ENCODE measurements around the gene CHRDL2.

Gene CHRDL2

GRCh38 chr11:74680703-74681531 is 50.3 kb downstream of the CHRDL2 start:
- H3K4me1 ChIP-seq (ENCODE audit: control insufficient read depth, low read depth, low read length), result no peaks in the 10 kb centered on the region
- H3K9ac ChIP-seq (ENCODE audit: low read length), result no peak overlapping the region
- H3K36me3 ChIP-seq (ENCODE audit: control insufficient read depth, low read depth, low read length), result no peaks in the 10 kb centered on the region
- H3K9me3 ChIP-seq (ENCODE audit: control insufficient read depth, low read depth, low read length), result no peaks in the 10 kb centered on the region
- no peak overlapping the region for H3K27ac ChIP-seq (ENCODE audit: low read length)
- no peak overlapping the region for H3K4me3 ChIP-seq (ENCODE audit: low read length)
- H3K27me3 ChIP-seq (ENCODE audit: control insufficient read depth, insufficient read depth, low read length), result peaks cover 15% of the 10 kb centered on the region

GRCh38 chr11:74680035-74680671 is 51.1 kb downstream of the CHRDL2 start:
- no peaks in the 10 kb centered on the region for H3K9me3 ChIP-seq (ENCODE audit: control insufficient read depth, low read depth, low read length)
- no peaks in the 10 kb centered on the region for H3K4me1 ChIP-seq (ENCODE audit: control insufficient read depth, low read depth, low read length)
- no peak overlapping the region for H3K4me3 ChIP-seq (ENCODE audit: low read length)
- peaks cover 15% of the 10 kb centered on the region for H3K27me3 ChIP-seq (ENCODE audit: control insufficient read depth, insufficient read depth, low read length)
- no peak overlapping the region for H3K9ac ChIP-seq (ENCODE audit: low read length)
- H3K36me3 ChIP-seq (ENCODE audit: control insufficient read depth, low read depth, low read length), result no peaks in the 10 kb centered on the region
- H3K27ac ChIP-seq (ENCODE audit: low read length), result no peak overlapping the region

GRCh38 chr11:74679513-74679865 is 51.7 kb downstream of the CHRDL2 start:
- Histone ChIP-seq H3K27me3 (ENCODE audit: control insufficient read depth, insufficient read depth, low read length) (peaks cover 15% of the 10 kb centered on the region), H3K4me3 (ENCODE audit: low read length) (no peak overlapping the region), H3K9ac (ENCODE audit: low read length) (no peak overlapping the region), H3K36me3 (ENCODE audit: control insufficient read depth, low read depth, low read length) (no peaks in the 10 kb centered on the region), H3K9me3 (ENCODE audit: control insufficient read depth, low read depth, low read length) (no peaks in the 10 kb centered on the region), H3K4me1 (ENCODE audit: control insufficient read depth, low read depth, low read length) (no peaks in the 10 kb centered on the region), H3K27ac (ENCODE audit: low read length) (no peak overlapping the region)

- Histone ChIP-seq H3K4me1 (ENCODE audit: control insufficient read depth, low read depth, low read length) (no peaks in the 10 kb centered on the region), H3K9me3 (ENCODE audit: control insufficient read depth, low read depth, low read length) (no peaks in the 10 kb centered on the region), H3K27me3 (ENCODE audit: control insufficient read depth, insufficient read depth, low read length) (peaks cover 14% of the 10 kb centered on the region), H3K27ac (ENCODE audit: low read length) (no peak overlapping the region), H3K4me3 (ENCODE audit: low read length) (no peak overlapping the region), H3K36me3 (ENCODE audit: control insufficient read depth, low read depth, low read length) (no peaks in the 10 kb centered on the region), H3K9ac (ENCODE audit: low read length) (no peak overlapping the region)
Observed at GRCh38 chr11:74678591-74679512, 52.4 kb downstream of the CHRDL2 start.

- no peaks in the 10 kb centered on the region for H3K9me3 ChIP-seq (ENCODE audit: control insufficient read depth, low read depth, low read length)
- H3K4me3 ChIP-seq (ENCODE audit: low read length), result no peak overlapping the region
Observed at GRCh38 chr11:74678041-74678440, 53.2 kb downstream of the CHRDL2 start.

GRCh38 chr11:74677131-74677530 is 54.1 kb downstream of the CHRDL2 start:
- H3K9me3 ChIP-seq (ENCODE audit: control insufficient read depth, low read depth, low read length), result no peaks in the 10 kb centered on the region

More at GRCh38 chr11:74678041-74678440, 53.2 kb downstream of the CHRDL2 start:
- peaks cover 8% of the 10 kb centered on the region for H3K27me3 ChIP-seq (ENCODE audit: control insufficient read depth, insufficient read depth, low read length)
- H3K9ac ChIP-seq (ENCODE audit: low read length), result no peak overlapping the region
- no peaks in the 10 kb centered on the region for H3K36me3 ChIP-seq (ENCODE audit: control insufficient read depth, low read depth, low read length)
- H3K27ac ChIP-seq (ENCODE audit: low read length), result no peak overlapping the region
- H3K4me1 ChIP-seq (ENCODE audit: control insufficient read depth, low read depth, low read length), result no peaks in the 10 kb centered on the region

GRCh38 chr11:74676596-74676995 is 54.6 kb downstream of the CHRDL2 start:
- Histone ChIP-seq H3K27me3 (ENCODE audit: control insufficient read depth, insufficient read depth, low read length) (no peaks in the 10 kb centered on the region), H3K4me1 (ENCODE audit: control insufficient read depth, low read depth, low read length) (no peaks in the 10 kb centered on the region), H3K36me3 (ENCODE audit: control insufficient read depth, low read depth, low read length) (no peaks in the 10 kb centered on the region), H3K27ac (ENCODE audit: low read length) (no peak overlapping the region), H3K9ac (ENCODE audit: low read length) (no peak overlapping the region), H3K4me3 (ENCODE audit: low read length) (no peak overlapping the region), H3K9me3 (ENCODE audit: control insufficient read depth, low read depth, low read length) (no peaks in the 10 kb centered on the region)

More at GRCh38 chr11:74677131-74677530, 54.1 kb downstream of the CHRDL2 start:
- no peaks in the 10 kb centered on the region for H3K27me3 ChIP-seq (ENCODE audit: control insufficient read depth, insufficient read depth, low read length)
- no peak overlapping the region for H3K9ac ChIP-seq (ENCODE audit: low read length)
- no peak overlapping the region for H3K4me3 ChIP-seq (ENCODE audit: low read length)
- no peak overlapping the region for H3K27ac ChIP-seq (ENCODE audit: low read length)
- no peaks in the 10 kb centered on the region for H3K4me1 ChIP-seq (ENCODE audit: control insufficient read depth, low read depth, low read length)
- H3K36me3 ChIP-seq (ENCODE audit: control insufficient read depth, low read depth, low read length), result no peaks in the 10 kb centered on the region

GRCh38 chr11:74675761-74676160 is 55.5 kb downstream of the CHRDL2 start:
- H3K4me3 ChIP-seq (ENCODE audit: low read length), result no peak overlapping the region
- H3K9me3 ChIP-seq (ENCODE audit: control insufficient read depth, low read depth, low read length), result no peaks in the 10 kb centered on the region
- H3K36me3 ChIP-seq (ENCODE audit: control insufficient read depth, low read depth, low read length), result no peaks in the 10 kb centered on the region
- H3K9ac ChIP-seq (ENCODE audit: low read length), result no peak overlapping the region
- H3K4me1 ChIP-seq (ENCODE audit: control insufficient read depth, low read depth, low read length), result no peaks in the 10 kb centered on the region
- H3K27ac ChIP-seq (ENCODE audit: low read length), result no peak overlapping the region
- no peaks in the 10 kb centered on the region for H3K27me3 ChIP-seq (ENCODE audit: control insufficient read depth, insufficient read depth, low read length)

GRCh38 chr11:74673693-74674360 is 57.4 kb downstream of the CHRDL2 start:
- H3K27me3 ChIP-seq (ENCODE audit: control insufficient read depth, insufficient read depth, low read length), result no peaks in the 10 kb centered on the region
- H3K27ac ChIP-seq (ENCODE audit: low read length), result no peak overlapping the region
- no peak overlapping the region for H3K9ac ChIP-seq (ENCODE audit: low read length)
- H3K4me3 ChIP-seq (ENCODE audit: low read length), result no peak overlapping the region
- H3K9me3 ChIP-seq (ENCODE audit: control insufficient read depth, low read depth, low read length), result no peaks in the 10 kb centered on the region
- no peaks in the 10 kb centered on the region for H3K4me1 ChIP-seq (ENCODE audit: control insufficient read depth, low read depth, low read length)
- H3K36me3 ChIP-seq (ENCODE audit: control insufficient read depth, low read depth, low read length), result no peaks in the 10 kb centered on the region

GRCh38 chr11:74672956-74673692 is 58.1 kb downstream of the CHRDL2 start:
- Histone ChIP-seq H3K9me3 (ENCODE audit: control insufficient read depth, low read depth, low read length) (no peaks in the 10 kb centered on the region), H3K27me3 (ENCODE audit: control insufficient read depth, insufficient read depth, low read length) (no peaks in the 10 kb centered on the region), H3K4me3 (ENCODE audit: low read length) (no peak overlapping the region), H3K4me1 (ENCODE audit: control insufficient read depth, low read depth, low read length) (no peaks in the 10 kb centered on the region), H3K36me3 (ENCODE audit: control insufficient read depth, low read depth, low read length) (no peaks in the 10 kb centered on the region), H3K27ac (ENCODE audit: low read length) (no peak overlapping the region), H3K9ac (ENCODE audit: low read length) (no peak overlapping the region)
